ENCODE measurements around the gene CASTOR1.

CASTOR1 gene

GRCh38 chr22:30285846-30286200 lies 3.5 kb downstream of the CASTOR1 start:
- DNase-seq (ENCODE audit: low spot score), result no peak

GRCh38 chr22:30285176-30285845 lies 4.0 kb downstream of the CASTOR1 start:
- DNase-seq (ENCODE audit: low spot score), result no peak

- DNase-seq (ENCODE audit: low spot score), result no peak
Observed at GRCh38 chr22:30284666-30285065, 4.6 kb downstream of the CASTOR1 start.

GRCh38 chr22:30284172-30284571 lies 5.1 kb downstream of the CASTOR1 start:
- no peak for DNase-seq (ENCODE audit: low spot score)

DNA sequence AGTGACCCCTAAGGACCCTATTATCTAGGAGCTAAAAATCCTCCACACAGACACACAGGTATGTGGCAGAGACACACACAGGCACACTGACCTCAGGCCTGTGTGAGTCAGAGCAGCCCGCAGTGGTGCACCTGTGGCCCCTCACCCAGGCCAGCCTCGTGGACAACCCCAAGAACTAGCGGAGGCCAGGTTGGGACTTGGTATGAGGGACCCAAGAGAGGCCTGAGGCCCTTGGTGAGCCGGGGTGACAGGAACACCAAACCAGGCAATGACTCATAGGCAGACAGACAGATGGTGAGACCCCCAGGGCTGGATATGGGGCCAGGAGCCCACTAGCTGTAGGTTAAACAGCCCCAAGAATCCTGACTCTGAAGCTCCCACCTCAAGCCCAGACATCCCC lies 6.0 kb downstream of the CASTOR1 start:
- DNase-seq (ENCODE audit: low spot score), result no peak

GRCh38 chr22:30282616-30283046 lies 6.7 kb downstream of the CASTOR1 start:
- no peak for DNase-seq (ENCODE audit: low spot score)

DNA sequence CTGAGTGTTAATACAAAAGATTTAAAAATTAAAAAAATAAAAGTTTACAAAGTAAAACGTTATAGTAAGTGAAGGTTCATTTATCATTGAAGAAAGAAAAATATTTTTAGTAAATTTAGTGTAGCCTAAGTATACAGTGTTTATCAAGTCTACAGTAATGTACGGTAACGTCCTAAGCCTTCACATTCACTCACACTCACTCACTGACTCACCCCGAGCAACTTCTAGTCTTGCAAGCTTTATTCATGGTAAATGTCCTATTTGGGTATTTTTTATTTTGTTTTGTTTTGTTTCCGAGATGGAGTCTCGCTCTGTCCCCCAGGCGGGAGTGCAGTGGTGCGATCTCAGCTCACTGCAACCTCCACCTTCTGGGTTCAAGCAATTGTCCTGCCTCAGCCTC lies 8.8 kb downstream of the CASTOR1 start:
- no peak for DNase-seq (ENCODE audit: low spot score)

DNA sequence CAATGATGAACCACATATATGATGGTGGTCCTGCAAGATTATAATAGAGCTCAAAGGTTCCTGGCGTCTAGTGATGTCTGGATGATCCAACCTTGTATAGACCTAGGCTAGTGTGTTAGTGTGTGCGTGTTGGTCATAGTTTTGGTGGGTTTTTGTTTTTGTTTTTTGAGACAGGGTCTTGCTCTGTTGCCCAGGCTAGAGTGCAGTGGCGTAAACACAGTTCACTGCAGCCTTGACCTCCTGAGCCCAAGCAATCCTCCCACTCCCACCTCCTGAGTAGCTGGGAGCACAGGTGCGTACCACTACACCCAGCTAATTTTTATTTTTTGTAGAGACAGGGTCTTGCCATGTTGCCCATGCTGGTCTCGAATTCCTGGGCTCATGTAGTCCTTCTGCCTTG lies 9.4 kb downstream of the CASTOR1 start:
- DNase-seq (ENCODE audit: low spot score), result no peak

GRCh38 chr22:30279046-30279788 lies 10.1 kb downstream of the CASTOR1 start:
- DNase-seq (ENCODE audit: low spot score), result no peak

DNA sequence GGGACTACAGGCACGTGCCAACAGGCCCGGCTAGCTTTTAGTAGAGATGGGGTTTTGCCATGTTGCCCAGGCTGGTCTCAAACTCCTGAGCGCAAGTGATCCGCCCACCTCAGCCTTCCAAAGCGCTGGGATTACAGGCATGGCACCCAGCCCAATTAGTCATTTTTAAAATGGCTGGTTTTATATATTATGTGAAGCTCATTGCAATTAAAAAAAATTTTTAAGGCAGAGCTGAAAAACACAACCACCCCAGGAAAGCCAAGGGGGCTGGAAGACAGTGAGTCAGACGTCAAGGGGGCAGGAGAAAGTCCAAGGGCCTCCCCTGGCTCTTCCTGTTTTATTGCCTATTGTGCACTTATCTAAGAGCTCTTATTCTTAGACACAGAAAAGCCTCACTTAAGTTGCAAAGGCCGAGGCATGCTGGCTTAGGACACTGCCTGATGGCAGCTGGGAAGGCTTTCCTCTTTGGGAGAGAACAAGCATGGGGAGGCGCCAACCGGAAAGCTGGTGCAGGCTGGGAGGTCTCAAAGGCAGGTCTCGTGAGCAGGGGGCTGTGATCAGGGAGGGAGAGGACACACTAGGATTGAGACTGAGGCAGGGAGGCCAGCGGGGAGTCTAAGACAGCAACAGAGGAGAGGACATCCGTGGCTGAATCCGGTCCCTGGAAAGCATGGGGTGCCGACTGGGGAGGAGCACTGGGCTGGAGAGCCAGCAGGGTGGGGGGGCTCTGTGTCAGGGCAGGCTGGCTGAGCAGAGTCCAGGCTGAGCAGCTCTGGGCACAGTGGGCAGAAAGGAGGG lies 11.6 kb downstream of the CASTOR1 start:
- DNase-seq (ENCODE audit: low spot score), result no peak

GRCh38 chr22:30276039-30276438 lies 13.3 kb downstream of the CASTOR1 start:
- no peak for DNase-seq (ENCODE audit: low spot score)

DNA sequence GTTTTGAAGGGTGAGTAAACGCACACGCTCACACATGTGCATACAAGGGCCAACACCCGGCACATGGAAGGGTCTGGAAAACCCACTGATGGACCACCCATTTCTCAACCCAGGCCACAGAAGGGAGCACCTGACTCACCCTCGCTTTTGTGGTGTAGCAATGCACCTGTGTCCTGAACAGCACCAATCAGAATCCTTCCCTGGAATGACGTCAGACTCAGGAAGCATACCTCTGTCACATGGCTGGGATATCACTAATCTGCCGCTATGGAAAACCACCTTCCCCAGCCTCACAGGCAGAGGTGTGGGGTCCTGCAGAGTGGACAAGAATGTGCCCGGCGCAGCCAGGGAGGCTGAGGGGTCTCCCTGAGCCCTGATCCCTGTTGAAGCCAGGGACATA lies 13.7 kb downstream of the CASTOR1 start:
- no peak for DNase-seq (ENCODE audit: low spot score)

- DNase-seq (ENCODE audit: low spot score), result no peak
Observed at GRCh38 chr22:30274437-30274812, 14.9 kb downstream of the CASTOR1 start.

DNA sequence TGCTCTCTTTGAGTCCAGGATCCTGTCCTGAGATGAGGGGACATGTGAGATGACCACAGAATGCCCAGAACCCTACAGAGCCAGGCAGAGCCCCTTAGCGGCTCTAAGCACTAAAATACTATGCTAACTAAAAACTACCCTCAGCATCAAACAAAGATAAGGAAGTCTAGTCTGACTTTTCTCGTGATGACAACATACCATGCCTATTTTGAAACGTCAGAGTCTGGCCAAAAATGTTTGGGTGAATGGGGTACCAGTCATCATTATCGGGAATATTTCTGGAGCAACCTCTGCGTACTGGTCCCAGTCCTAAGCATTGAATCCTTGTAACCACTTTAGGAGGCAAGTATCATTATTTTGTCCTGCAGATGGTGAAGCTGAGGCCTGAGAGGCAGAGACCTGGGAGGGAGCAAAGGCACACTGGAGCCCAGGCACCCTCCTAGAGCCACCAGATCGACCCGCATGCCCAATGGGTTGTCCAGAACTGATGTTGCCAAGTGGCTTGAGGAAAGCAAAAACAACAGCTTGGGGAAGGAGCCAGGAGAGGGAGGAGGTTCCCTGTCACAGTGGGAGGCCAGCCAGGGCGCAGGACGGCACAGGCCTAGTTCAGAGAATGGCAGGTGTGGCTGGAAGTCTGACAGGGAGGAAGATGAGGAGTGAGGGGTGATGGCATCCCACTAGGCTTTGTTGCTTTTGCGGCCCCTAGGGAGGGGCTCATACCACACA lies 15.4 kb downstream of the CASTOR1 start:
- no peak for DNase-seq (ENCODE audit: low spot score)

DNA sequence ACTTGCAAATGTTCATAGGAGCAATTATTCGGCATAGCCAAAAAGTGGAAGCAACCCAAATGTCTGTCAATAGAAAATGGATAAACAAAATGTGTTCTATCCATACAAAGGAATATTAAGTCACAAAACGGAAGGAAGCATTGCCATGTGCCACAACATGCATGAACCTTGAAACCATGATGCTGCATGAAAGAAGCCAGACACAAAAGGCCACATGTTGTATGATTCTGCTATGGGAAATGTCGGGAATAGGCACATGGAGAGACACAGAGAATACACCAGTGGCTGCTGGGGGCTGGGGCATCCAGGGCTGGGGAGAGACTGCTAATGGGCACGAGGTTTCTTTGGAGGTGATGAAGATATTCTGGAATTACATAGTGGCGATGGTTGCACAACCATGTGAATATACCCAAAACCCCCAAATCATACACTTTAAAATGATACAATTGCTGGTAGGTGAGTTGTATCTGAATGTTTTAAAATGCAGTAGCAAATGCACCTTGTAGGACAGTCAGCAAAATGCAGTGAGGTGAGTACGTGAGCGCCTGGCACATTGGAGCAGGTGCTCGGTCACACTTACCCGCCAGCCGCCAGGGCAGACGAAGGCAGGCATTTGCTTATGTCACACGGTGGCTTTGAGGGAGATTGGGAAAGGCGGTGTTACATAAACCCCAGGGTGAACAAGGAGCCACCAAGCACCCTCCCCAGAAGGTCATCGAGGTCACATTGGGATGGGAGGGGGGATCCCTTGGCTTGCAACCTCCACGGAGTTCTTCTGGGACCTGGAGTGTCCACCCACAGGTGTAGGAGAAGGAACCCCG lies 16.3 kb downstream of the CASTOR1 start:
- DNase-seq (ENCODE audit: low spot score), result no peak

GRCh38 chr22:30270832-30271231 lies 18.5 kb downstream of the CASTOR1 start:
- DNase-seq (ENCODE audit: low spot score), result no peak

DNA sequence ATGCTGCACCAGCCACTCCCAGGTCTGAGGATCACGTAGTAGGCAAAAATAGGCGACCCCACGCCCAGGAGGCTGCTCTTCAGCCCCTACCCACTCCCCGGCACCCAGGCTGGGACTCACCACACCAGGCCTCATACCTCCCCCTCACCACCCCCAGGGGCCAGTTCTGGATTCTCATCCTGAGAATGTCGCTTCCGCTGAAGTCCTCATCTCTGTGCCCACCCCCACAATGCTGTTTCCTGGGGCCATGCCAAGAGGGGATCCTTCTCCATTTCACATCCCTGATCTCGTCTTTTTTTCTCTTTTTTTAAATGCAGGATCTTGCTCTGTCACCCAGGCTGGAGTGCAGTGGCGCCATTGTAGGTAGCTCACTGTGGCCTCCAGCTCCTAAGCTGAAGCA lies 21.0 kb downstream of the CASTOR1 start:
- no peak for DNase-seq (ENCODE audit: low spot score)

- no peak for DNase-seq (ENCODE audit: low spot score)
Observed at GRCh38 chr22:30267382-30268302, 21.7 kb downstream of the CASTOR1 start.

GRCh38 chr22:30266445-30267381 lies 22.6 kb downstream of the CASTOR1 start, which contains the start of gene OSM:
Gene OSM (minus strand): TSS chr22:30266851. CDS start chr22:30266799, 52 bp downstream.
- DNase-seq (ENCODE audit: low spot score), result no peak
